Endothelial cell of coronary artery (primary cell): Measurements from ENCODE around the gene ACTG1. TPM values are rescaled to one million over a fixed set of nuclear protein-coding genes. Genes with fewer than 3 reads are reported as not detected.

ENCODE experiments used
- total RNA-seq: library from RNA; depleted of rRNA; stranded (reverse); fragments of >200 nt; gene quantifications from 2 replicates; pipeline ENCODE4 v1.2.3, GENCODE V29; 2014

The ACTG1 gene
- 7,050 and 9,517 TPM in 2 replicates for total RNA-seq

GRCh38 chr17:81512562-81513371 is at the start of gene ACTG1:
ACTG1 (minus strand) TSS chr17:81512799; CDS start chr17:81512354, 445 bp downstream.

GRCh38 chr17:81552244-81553017 is 39.8 kb upstream of the ACTG1 start, which contains the start of gene FAAP100:
FAAP100 (minus strand) TSS chr17:81552353; CDS start chr17:81552330, 23 bp downstream.

GRCh38 chr17:81527591-81528383 is 15.2 kb upstream of the ACTG1 start, which contains the start of gene FSCN2:
FSCN2 (plus strand) TSS chr17:81528377; CDS start chr17:81528532, 155 bp downstream.

Other genes with a start within 250 kb of the ACTG1 start
- 54.8 and 64.0 TPM in 2 replicates for gene SLC38A10, start 217.5 kb downstream of the ACTG1 start, total RNA-seq
- gene BAHCC1, start 117.3 kb downstream of the ACTG1 start, total RNA-seq: 2.4 and 5.6 TPM in 2 replicates
- gene FSCN2, start 15.6 kb upstream of the ACTG1 start, total RNA-seq: 0.27 and 0.75 TPM in 2 replicates
- 14.8 and 23.5 TPM in 2 replicates for gene FAAP100, start 39.6 kb upstream of the ACTG1 start, total RNA-seq
- 72.2 and 79.0 TPM in 2 replicates for gene NPLOC4, start 124.3 kb upstream of the ACTG1 start, total RNA-seq
- 0.18 and 0.19 TPM in 2 replicates for gene TSPAN10, start 124.4 kb upstream of the ACTG1 start, total RNA-seq
- 0.38 and 0.45 TPM in 2 replicates for gene PDE6G, start 143.7 kb upstream of the ACTG1 start, total RNA-seq
- 26.6 and 32.4 TPM in 2 replicates for gene OXLD1, start 153.8 kb upstream of the ACTG1 start, total RNA-seq
- gene CCDC137, start 153.9 kb upstream of the ACTG1 start, total RNA-seq: 9.5 and 10.8 TPM in 2 replicates
- 27.6 and 40.7 TPM in 2 replicates for gene ARL16, start 171.0 kb upstream of the ACTG1 start, total RNA-seq
- 80.8 and 93.5 TPM in 2 replicates for gene HGS, start 171.2 kb upstream of the ACTG1 start, total RNA-seq
- 8.5 and 14.1 TPM in 2 replicates for gene MRPL12, start 190.6 kb upstream of the ACTG1 start, total RNA-seq
- gene SLC25A10, start 199.5 kb upstream of the ACTG1 start, total RNA-seq: 10.6 and 22.9 TPM in 2 replicates